ENCODE results near the gene PAEP. TPM values are rescaled to one million over a fixed set of nuclear protein-coding genes. Genes with fewer than 3 reads are reported as not detected.

The PAEP gene
- total RNA-seq, 1 donor from 2014 or later: not detected

DNA sequence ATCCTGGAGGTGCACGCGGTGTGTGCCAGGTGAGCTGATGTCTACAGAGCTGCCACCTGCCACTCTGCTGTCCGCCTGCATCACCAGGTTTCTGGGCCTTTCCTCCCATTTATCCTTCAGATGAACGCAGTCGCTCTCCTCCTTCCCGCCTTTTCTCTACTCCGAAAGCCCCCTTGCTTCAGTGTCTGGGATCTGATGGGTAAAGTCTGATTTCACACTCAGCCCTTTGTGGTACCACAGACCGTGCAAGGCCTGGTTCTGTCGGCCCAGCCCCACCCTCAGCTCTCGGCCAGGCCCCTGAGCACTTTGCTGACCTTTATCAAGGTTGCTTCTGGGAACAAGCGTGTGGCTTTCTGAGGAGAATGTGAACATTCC is 45.3 kb downstream of the PAEP start:
- no peaks in the 10 kb centered on the region for H3K36me3 Mint-ChIP-seq (ENCODE audit: low read depth)
- H3K27me3 Mint-ChIP-seq (ENCODE audit: low read depth): peaks cover 10% of the 10 kb centered on the region
- TF ChIP-seq, protein P1, sequence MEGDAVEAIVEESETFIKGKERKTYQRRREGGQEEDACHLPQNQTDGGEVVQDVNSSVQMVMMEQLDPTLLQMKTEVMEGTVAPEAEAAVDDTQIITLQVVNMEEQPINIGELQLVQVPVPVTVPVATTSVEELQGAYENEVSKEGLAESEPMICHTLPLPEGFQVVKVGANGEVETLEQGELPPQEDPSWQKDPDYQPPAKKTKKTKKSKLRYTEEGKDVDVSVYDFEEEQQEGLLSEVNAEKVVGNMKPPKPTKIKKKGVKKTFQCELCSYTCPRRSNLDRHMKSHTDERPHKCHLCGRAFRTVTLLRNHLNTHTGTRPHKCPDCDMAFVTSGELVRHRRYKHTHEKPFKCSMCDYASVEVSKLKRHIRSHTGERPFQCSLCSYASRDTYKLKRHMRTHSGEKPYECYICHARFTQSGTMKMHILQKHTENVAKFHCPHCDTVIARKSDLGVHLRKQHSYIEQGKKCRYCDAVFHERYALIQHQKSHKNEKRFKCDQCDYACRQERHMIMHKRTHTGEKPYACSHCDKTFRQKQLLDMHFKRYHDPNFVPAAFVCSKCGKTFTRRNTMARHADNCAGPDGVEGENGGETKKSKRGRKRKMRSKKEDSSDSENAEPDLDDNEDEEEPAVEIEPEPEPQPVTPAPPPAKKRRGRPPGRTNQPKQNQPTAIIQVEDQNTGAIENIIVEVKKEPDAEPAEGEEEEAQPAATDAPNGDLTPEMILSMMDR (IDR thresholded peaks at IDR 0.05): no peak
- no peak overlapping the region for H3K4me3 Mint-ChIP-seq (ENCODE audit: unreplicated experiment)
- H3K27ac Mint-ChIP-seq (ENCODE audit: unreplicated experiment): no peak overlapping the region
- no peak for DNase-seq (ENCODE audit: low spot score)
- H3K9me3 Mint-ChIP-seq (ENCODE audit: low read depth): no peaks in the 10 kb centered on the region
- H3K4me1 Mint-ChIP-seq (ENCODE audit: low read depth): no peaks in the 10 kb centered on the region

DNA sequence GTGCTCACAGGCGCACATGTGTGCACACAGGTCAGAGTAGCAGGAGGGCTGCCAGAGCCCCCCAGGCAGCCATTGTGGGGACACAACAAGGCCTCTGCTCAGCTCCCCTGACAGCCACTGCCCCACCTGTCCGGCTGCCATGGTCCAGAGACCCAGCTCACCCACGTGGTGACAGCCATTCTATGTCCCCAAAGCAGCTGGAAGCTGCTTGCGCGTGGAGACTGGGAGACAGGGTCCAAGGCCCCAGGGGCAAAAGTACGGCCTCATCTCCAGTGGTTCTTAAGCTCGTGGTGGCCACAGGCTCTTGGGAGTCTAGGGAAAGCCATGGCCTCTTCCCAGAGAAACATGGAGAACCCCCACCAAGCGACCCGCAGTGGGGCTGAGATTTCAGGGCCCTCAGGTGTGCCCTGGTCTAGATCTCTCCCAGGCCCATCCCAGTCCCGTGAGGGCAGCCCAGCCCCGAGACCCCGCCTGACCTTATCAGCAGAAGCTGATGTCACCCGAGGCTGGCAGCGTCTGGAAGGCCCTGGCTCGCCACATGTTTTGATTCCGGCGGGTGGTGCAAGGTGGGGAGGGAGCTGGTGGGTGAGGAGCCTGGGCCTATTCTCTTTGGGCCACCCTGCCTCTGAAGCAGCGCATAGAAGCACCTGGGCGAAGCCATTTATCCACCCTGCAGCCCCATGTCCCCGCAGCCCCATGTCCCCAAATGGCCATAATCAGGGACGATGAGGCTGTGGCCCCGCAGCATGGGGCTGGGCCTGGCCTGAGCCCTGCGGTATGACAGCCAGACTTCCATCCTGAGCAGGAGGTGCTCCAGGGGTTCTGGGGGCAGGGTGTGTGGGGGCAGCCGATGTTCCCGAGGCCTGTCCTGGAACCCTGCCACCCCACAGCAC is 46.1 kb downstream of the PAEP start:
- H3K4me1 Mint-ChIP-seq (ENCODE audit: low read depth): no peaks in the 10 kb centered on the region
- H3K9me3 Mint-ChIP-seq (ENCODE audit: low read depth): no peaks in the 10 kb centered on the region
- H3K27ac Mint-ChIP-seq (ENCODE audit: unreplicated experiment): no peak overlapping the region
- TF ChIP-seq, protein P1 (IDR thresholded peaks at IDR 0.05): no peak
- peaks cover 10% of the 10 kb centered on the region for H3K27me3 Mint-ChIP-seq (ENCODE audit: low read depth)
- DNase-seq (ENCODE audit: low spot score): peak; percentile 91
- H3K4me3 Mint-ChIP-seq (ENCODE audit: unreplicated experiment): no peak overlapping the region
- H3K36me3 Mint-ChIP-seq (ENCODE audit: low read depth): no peaks in the 10 kb centered on the region

DNA sequence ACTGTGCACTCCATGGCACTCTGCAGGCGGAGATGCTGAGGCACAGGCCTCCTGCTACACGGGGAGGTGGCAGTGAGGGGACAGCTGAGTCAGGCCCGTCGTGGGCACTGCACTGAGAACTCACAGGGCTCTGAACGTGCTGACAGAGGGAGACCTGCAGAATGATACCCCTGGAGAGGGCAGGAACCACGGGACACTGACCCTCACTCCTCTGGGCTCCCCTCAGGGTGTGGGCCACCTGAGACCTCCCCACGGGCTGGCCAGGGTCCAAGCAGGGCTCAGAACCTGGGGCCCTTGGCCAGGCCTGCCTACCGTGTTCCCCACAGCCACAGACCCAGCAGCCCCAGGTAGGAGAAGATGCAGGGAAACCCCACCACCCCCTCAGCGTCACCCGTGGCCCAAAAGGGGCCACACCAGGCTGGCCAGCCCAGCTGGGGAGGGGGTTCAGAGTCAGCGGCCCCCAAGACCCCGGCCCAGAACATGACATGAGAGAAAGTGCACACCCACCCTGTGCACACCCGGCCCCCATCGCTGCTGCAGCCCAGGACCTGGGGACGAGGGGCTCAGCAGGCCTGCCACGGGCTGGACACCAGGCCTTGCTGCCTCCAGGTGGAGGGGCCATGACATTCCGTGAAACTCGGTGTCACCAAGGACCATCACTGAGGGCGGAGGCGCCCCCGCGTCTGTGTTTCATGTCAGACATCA is 46.9 kb downstream of the PAEP start:
- H3K27me3 Mint-ChIP-seq (ENCODE audit: low read depth): peaks cover 10% of the 10 kb centered on the region
- no peaks in the 10 kb centered on the region for H3K4me1 Mint-ChIP-seq (ENCODE audit: low read depth)
- TF ChIP-seq, protein P1 (IDR thresholded peaks at IDR 0.05): no peak
- H3K36me3 Mint-ChIP-seq (ENCODE audit: low read depth): no peaks in the 10 kb centered on the region
- no peak for DNase-seq (ENCODE audit: low spot score)
- H3K27ac Mint-ChIP-seq (ENCODE audit: unreplicated experiment): no peak overlapping the region
- H3K4me3 Mint-ChIP-seq (ENCODE audit: unreplicated experiment): no peak overlapping the region
- H3K9me3 Mint-ChIP-seq (ENCODE audit: low read depth): no peaks in the 10 kb centered on the region

DNA sequence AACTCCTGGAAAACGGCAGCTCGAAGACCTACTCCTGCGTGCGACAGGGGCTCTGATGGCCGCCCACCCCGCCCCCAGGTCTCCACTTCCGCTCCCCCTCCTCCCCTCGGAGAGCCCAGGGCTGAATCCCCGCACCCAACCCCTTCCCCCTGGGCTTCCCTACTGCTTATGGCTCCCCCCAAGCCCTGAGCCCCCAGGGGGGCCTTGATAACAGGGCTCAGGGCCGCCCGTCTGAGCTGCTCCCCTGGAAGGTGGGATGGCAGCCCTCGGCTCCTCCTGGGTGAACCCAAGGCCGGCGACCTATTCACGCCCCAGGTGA is 47.4 kb downstream of the PAEP start:
- H3K27me3 Mint-ChIP-seq (ENCODE audit: low read depth): peaks cover 10% of the 10 kb centered on the region
- H3K4me1 Mint-ChIP-seq (ENCODE audit: low read depth): no peaks in the 10 kb centered on the region
- H3K36me3 Mint-ChIP-seq (ENCODE audit: low read depth): no peaks in the 10 kb centered on the region
- no peak for DNase-seq (ENCODE audit: low spot score)
- H3K27ac Mint-ChIP-seq (ENCODE audit: unreplicated experiment): no peak overlapping the region
- TF ChIP-seq, protein P1 (IDR thresholded peaks at IDR 0.05): no peak
- H3K9me3 Mint-ChIP-seq (ENCODE audit: low read depth): no peaks in the 10 kb centered on the region
- H3K4me3 Mint-ChIP-seq (ENCODE audit: unreplicated experiment): no peak overlapping the region

DNA sequence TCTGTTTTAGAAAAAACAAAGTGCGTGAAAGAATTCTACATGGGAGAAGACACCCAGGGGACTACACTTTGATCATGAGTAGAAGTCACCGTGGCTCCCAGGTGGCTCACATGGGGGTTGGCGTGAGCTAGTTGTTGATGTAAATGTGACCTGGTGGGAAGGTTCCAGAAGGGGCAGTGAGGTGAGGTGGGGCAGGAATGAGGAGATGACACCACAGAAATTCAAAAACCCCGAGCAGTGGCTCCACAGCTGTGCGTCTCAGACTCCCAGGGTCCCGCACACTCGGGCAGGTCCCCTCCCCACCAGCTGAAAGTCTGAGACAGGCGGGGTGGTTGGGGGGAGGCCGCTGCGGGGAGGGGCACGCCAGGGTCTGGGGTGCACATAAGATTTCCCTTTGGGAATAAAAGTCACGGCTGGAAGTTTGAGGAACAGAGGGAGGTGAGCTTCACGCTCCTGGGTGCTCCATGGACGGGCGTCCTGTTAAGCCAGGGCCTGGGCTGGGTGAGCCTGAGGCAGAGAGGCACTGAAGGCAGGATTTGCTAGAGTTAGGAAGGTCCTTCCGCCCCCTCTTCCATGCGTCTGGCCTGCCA is 47.9 kb downstream of the PAEP start:
- Mint-ChIP-seq H3K9me3 (ENCODE audit: low read depth) (no peaks in the 10 kb centered on the region), H3K27me3 (ENCODE audit: low read depth) (peaks cover 10% of the 10 kb centered on the region), H3K4me1 (ENCODE audit: low read depth) (no peaks in the 10 kb centered on the region), H3K4me3 (ENCODE audit: unreplicated experiment) (no peak overlapping the region), H3K27ac (ENCODE audit: unreplicated experiment) (no peak overlapping the region), H3K36me3 (ENCODE audit: low read depth) (no peaks in the 10 kb centered on the region)
- TF ChIP-seq, protein P1 (IDR thresholded peaks at IDR 0.05): no peak
- no peak for DNase-seq (ENCODE audit: low spot score)
